Motor neuron (in vitro differentiated cells): ENCODE data around the gene GPN3. TPM values are rescaled to one million over a fixed set of nuclear protein-coding genes. Genes with fewer than 3 reads are reported as not detected.

ENCODE experiments used
- ATAC-seq, 8 experiments: fragments of 200-7000 bp; cut with Tn5 transposase; replicated peaks in 6 of 8; 2 replicates each; pipeline ENCODE4 v1.8.0; 2021; ENCODE audit warnings: mild to moderate bottlenecking in 8 of 8, moderate library complexity in 8 of 8
- H3K27ac ChIP-seq, 2 donors: fragments of 250-450 bp; sonication (Bioruptor Pico); 2 replicates each; pipeline ENCODE4 v1.9.0; 2021; ENCODE audit warnings: antibody characterized with exemption in 2 of 2, mild to moderate bottlenecking in 2 of 2, moderate library complexity in 1 of 2
- H3K4me1 ChIP-seq, 2 donors: fragments of 250-450 bp; sonication (Bioruptor Pico); replicated peaks in 1 of 2; 2 replicates each; pipeline ENCODE4 v1.6.1; 2021; ENCODE audit warnings: antibody characterized with exemption in 2 of 2, mild to moderate bottlenecking in 2 of 2, moderate library complexity in 1 of 2
- H3K4me3 ChIP-seq, 5 donors: fragments of 250-450 bp; sonication (Bioruptor Pico); 2 replicates each; pipeline ENCODE4 v1.9.0; 2021; ENCODE audit warnings: antibody characterized with exemption in 5 of 5, mild to moderate bottlenecking in 5 of 5, moderate library complexity in 4 of 5
- WGBS, 10 experiments: fragments of 450-650 bp; shearing (Covaris generic); methylation state at CpG; one replicate each; pipeline ENCODE4 v1.0.0; 2022; 5-methylcytosine and 5-hydroxymethylcytosine counted together
- in situ Hi-C, 9 experiments: fragments of 400-800 bp; cut with MboI; loops; one replicate each; pipeline ENCODE4 v1.15.0; 2021; ENCODE audit warnings: low sequenced_read_pairs in 9 of 9, low pct_unique_long_range_greater_than_20kb in 2 of 9; ENCODE audit not compliant: unreplicated experiment in 9 of 9
- total RNA-seq, 8 experiments: library from RNA; unstranded; fragments of 300-600 nt; gene quantifications; 2 replicates each; pipeline versions ENCODE4 v1.2.3 to v1.2.4, GENCODE V29; 2022

Gene GPN3
- 10 to 100 TPM; 16.6 to 25.1 (median 20.9) TPM for total RNA-seq

GRCh38 chr12:110468214-110469048 lies at the start of gene GPN3, which contains the start of gene FAM216A:
TSS of gene GPN3 (minus strand) at chr12:110468257. CDS start at chr12:110468203, 54 bp downstream.
TSS of gene FAM216A (plus strand) at chr12:110468845. CDS start at chr12:110468876, 31 bp downstream.
- peak; percentile 82 to 90 (median 88) for ATAC-seq
- Histone ChIP-seq H3K27ac (peak within 1 kb of the TSS; percentile 89 to 95), H3K4me1 (peaks cover 7 to 8% of the 10 kb centered on the region in 2 donors), H3K4me3 (peak within 1 kb of the TSS; percentile 42 to 85 (median 66))
- in situ Hi-C loops, result loop anchor here in 1 of 9 experiments (25.0 kb wide), 1 partner anchor 419 kb away; no protein-coding TSS in a partner anchor
- WGBS, 10 experiments, result 0% methylated on average over 3 to 16 of the region's 78 CpGs; no CpG with 5 or more reads in 5 of the 10 experiments

- WGBS, 10 experiments, result 40 to 80% (median 66%) methylated on average over 1 to 3 of the region's 3 CpGs; no CpG with 5 or more reads in 6 of the 10 experiments
- Histone ChIP-seq H3K4me1 (no peaks in the 10 kb centered on the region), H3K27ac (no peak overlapping the region), H3K4me3 (no peak overlapping the region)
- ATAC-seq, result no peak
- in situ Hi-C loops, result loop anchor here in 3 of 9 experiments (10.0 to 25.0 kb wide), 3 partner anchors 88 to 370 kb away; partner anchors contain the start of gene TCTN1 (in 1 of the 3)
These were observed 48.9 kb upstream of the GPN3 start for GRCh38 chr12:110516995-110517394.

GRCh38 chr12:110514363-110514762 lies 46.3 kb upstream of the GPN3 start:
- ATAC-seq, result no peak
- in situ Hi-C loops, result loop anchor here in 3 of 9 experiments (10.0 to 25.0 kb wide), 3 partner anchors 90 to 373 kb away; partner anchors contain the start of gene TCTN1 (in 1 of the 3)
- WGBS, 10 experiments, result 30 to 100% (median 74%) methylated on average over 1 of the region's 1 CpG
- Histone ChIP-seq H3K4me1 (no peaks in the 10 kb centered on the region), H3K4me3 (no peak overlapping the region), H3K27ac (no peak overlapping the region)

- Histone ChIP-seq H3K27ac (no peak overlapping the region), H3K4me1 (no peaks in the 10 kb centered on the region), H3K4me3 (no peak overlapping the region)
- in situ Hi-C loops, result loop anchor here in 3 of 9 experiments (10.0 to 25.0 kb wide), 3 partner anchors 91 to 373 kb away; partner anchors contain the start of gene TCTN1 (in 1 of the 3)
- no peak for ATAC-seq
- WGBS, 10 experiments, result 46 to 94% (median 78%) methylated on average over 2 to 5 of the region's 6 CpGs; no CpG with 5 or more reads in 1 of the 10 experiments
These were observed 45.8 kb upstream of the GPN3 start for GRCh38 chr12:110513842-110514241.

- Histone ChIP-seq H3K27ac (no peak overlapping the region), H3K4me1 (no peaks in the 10 kb centered on the region), H3K4me3 (no peak overlapping the region)
- ATAC-seq, result no peak
- in situ Hi-C loops, result loop anchor here in 2 of 9 experiments (25.0 kb wide), 2 partner anchors 104 to 379 kb away; partner anchors contain the start of gene TCTN1 (in 1 of the 2)
- 77 to 100% (median 96%) methylated on average over 1 to 4 of the region's 4 CpGs for WGBS, 10 experiments
These were observed 40.1 kb upstream of the GPN3 start for GRCh38 chr12:110508071-110508586.

GRCh38 chr12:110505332-110505731 lies 37.3 kb upstream of the GPN3 start:
- in situ Hi-C loops, result loop anchor here in 2 of 9 experiments (25.0 kb wide), 2 partner anchors 107 to 382 kb away; partner anchors contain the start of gene TCTN1 (in 1 of the 2)

GRCh38 chr12:110503432-110503831 lies 35.4 kb upstream of the GPN3 start:
- in situ Hi-C loops, result loop anchor here in 2 of 9 experiments (25.0 kb wide), 2 partner anchors 109 to 384 kb away; partner anchors contain the start of gene TCTN1 (in 1 of the 2)
- 67 to 100% (median 86%) methylated on average over 1 of the region's 1 CpG; no CpG with 5 or more reads in 4 of the 10 experiments for WGBS, 10 experiments
- no peak overlapping the region for H3K4me3 ChIP-seq
- H3K27ac ChIP-seq, result no peak overlapping the region
- H3K4me1 ChIP-seq, result peaks cover 17 to 19% of the 10 kb centered on the region in 2 donors
- no peak for ATAC-seq

More at GRCh38 chr12:110505332-110505731, 37.3 kb upstream of the GPN3 start:
- WGBS, 10 experiments, result 0 to 100% (median 74%) methylated on average over 1 to 3 of the region's 3 CpGs; no CpG with 5 or more reads in 1 of the 10 experiments
- Histone ChIP-seq H3K4me3 (no peak overlapping the region), H3K27ac (no peak overlapping the region), H3K4me1 (peaks cover 7 to 12% of the 10 kb centered on the region in 2 donors)
- no peak for ATAC-seq

- H3K4me3 ChIP-seq, result peak within 1 kb of the TSS; percentile 56 to 95 (median 78)
- 2 to 100% (median 45%) methylated on average over 1 to 35 of the region's 61 CpGs for WGBS, 10 experiments
- H3K27ac ChIP-seq, result peak within 1 kb of the TSS; percentile 72 to 87
- in situ Hi-C loops, result loop anchor here in 2 of 9 experiments (25.0 kb wide), 2 partner anchors 110 to 385 kb away; partner anchors contain the start of gene TCTN1 (in 1 of the 2)
- peak; percentile 92 to 99 (median 98) for ATAC-seq
- H3K4me1 ChIP-seq, result peaks cover 17 to 19% of the 10 kb centered on the region in 2 donors
These were observed 34.0 kb upstream of the GPN3 start, which contains the start of the genes RAD9B and VPS29 for GRCh38 chr12:110501752-110502738. TSS of gene RAD9B (plus strand) at chr12:110502331. CDS start at chr12:110502338, 7 bp downstream. TSS of gene VPS29 (minus strand) at chr12:110502111. CDS start at chr12:110502051, 60 bp downstream.

GRCh38 chr12:110501399-110501751 lies 33.3 kb upstream of the GPN3 start:
- Histone ChIP-seq H3K4me1 (peaks cover 17 to 19% of the 10 kb centered on the region in 2 donors), H3K4me3 (peak overlapping the region; percentile 56 to 95 (median 78)), H3K27ac (peak overlapping the region; percentile 72 to 87)
- in situ Hi-C loops, result loop anchor here in 2 of 9 experiments (25.0 kb wide), 2 partner anchors 111 to 386 kb away; partner anchors contain the start of gene TCTN1 (in 1 of the 2)
- 0 to 6% (median 0%) methylated on average over 2 to 9 of the region's 17 CpGs; no CpG with 5 or more reads in 4 of the 10 experiments for WGBS, 10 experiments
- ATAC-seq, result peak in 3 of 8 experiments; percentile 41 to 58 (median 48)

GRCh38 chr12:110498984-110499706 lies 31.1 kb upstream of the GPN3 start:
- peak in 1 of 8 experiments; percentile 2 for ATAC-seq
- H3K27ac ChIP-seq, result no peak overlapping the region
- H3K4me3 ChIP-seq, result no peak overlapping the region
- in situ Hi-C loops, result no loop called here
- WGBS, 10 experiments, result 14 to 100% (median 86%) methylated on average over 1 to 4 of the region's 4 CpGs
- peaks cover 17 to 19% of the 10 kb centered on the region in 2 donors for H3K4me1 ChIP-seq

- no peaks in the 10 kb centered on the region for H3K4me1 ChIP-seq
- no peak for ATAC-seq
- H3K4me3 ChIP-seq, result no peak overlapping the region
- H3K27ac ChIP-seq, result no peak overlapping the region
- WGBS, 10 experiments, result 90 to 100% (median 100%) methylated on average over 1 to 5 of the region's 7 CpGs; no CpG with 5 or more reads in 3 of the 10 experiments
- in situ Hi-C loops, result no loop called here
These were observed 7.4 kb upstream of the GPN3 start for GRCh38 chr12:110475426-110475825.
